ENCODE data around the gene RFC3.
"Not testable (repeated sequence)": the region's sequence is repeated elsewhere in the genome, so short reads cannot be mapped to it uniquely, and the experiment has no call there.

Gene RFC3

GRCh38 chr13:33812829-33813228 is 5.1 kb upstream of the RFC3 start:
- not testable (repeated sequence) for DNase-seq

- no peak for DNase-seq
Observed at GRCh38 chr13:33815011-33815550, 2.9 kb upstream of the RFC3 start.

- no peak for DNase-seq
Observed at GRCh38 chr13:33816912-33817311, 1.0 kb upstream of the RFC3 start.

- DNase-seq: no peak
Observed at GRCh38 chr13:33817513-33817900, 442 bp upstream of the RFC3 start.

- no peak for DNase-seq
Observed at GRCh38 chr13:33825083-33825482, 7.1 kb downstream of the RFC3 start.

GRCh38 chr13:33827139-33827538 is 9.2 kb downstream of the RFC3 start:
- DNase-seq: no peak

- DNase-seq: no peak
Observed at GRCh38 chr13:33828431-33829129, 10.6 kb downstream of the RFC3 start.

- DNase-seq: no peak
Observed at GRCh38 chr13:33832872-33833271, 14.9 kb downstream of the RFC3 start.

- DNase-seq: no peak
Observed at GRCh38 chr13:33838647-33839046, 20.7 kb downstream of the RFC3 start.

GRCh38 chr13:33840402-33840801 is 22.5 kb downstream of the RFC3 start:
- no peak for DNase-seq

- no peak for DNase-seq
Observed at GRCh38 chr13:33842207-33842606, 24.3 kb downstream of the RFC3 start.

- no peak for DNase-seq
Observed at GRCh38 chr13:33842986-33843385, 25.0 kb downstream of the RFC3 start.

GRCh38 chr13:33845572-33846302 is 27.8 kb downstream of the RFC3 start:
- no peak for DNase-seq

- no peak for DNase-seq
Observed at GRCh38 chr13:33846303-33847062, 28.5 kb downstream of the RFC3 start.

- DNase-seq: no peak
Observed at GRCh38 chr13:33849211-33849610, 31.3 kb downstream of the RFC3 start.

GRCh38 chr13:33855371-33855895 is 37.5 kb downstream of the RFC3 start:
- DNase-seq: no peak

- DNase-seq: no peak
Observed at GRCh38 chr13:33859691-33860303, 41.8 kb downstream of the RFC3 start.

GRCh38 chr13:33860526-33860925 is 42.6 kb downstream of the RFC3 start:
- no peak for DNase-seq

- no peak for DNase-seq
Observed at GRCh38 chr13:33862016-33862415, 44.1 kb downstream of the RFC3 start.

- DNase-seq: no peak
Observed at GRCh38 chr13:33863188-33863789, 45.3 kb downstream of the RFC3 start.

GRCh38 chr13:33865945-33866344 is 48.0 kb downstream of the RFC3 start:
- DNase-seq: no peak

- DNase-seq: no peak
Observed at GRCh38 chr13:33867472-33867871, 49.5 kb downstream of the RFC3 start.
